ENCODE measurements around the gene GSG1. TPM values are rescaled to one million over a fixed set of nuclear protein-coding genes. Genes with fewer than 3 reads are reported as not detected.

The GSG1 gene
- total RNA-seq, 1 experiment from 2014 or later: 0.22 TPM

- Histone ChIP-seq H3K79me1 (ENCODE audit: insufficient read depth, low read depth, low read length, poor library complexity, severe bottlenecking) (no peaks in the 10 kb centered on the region), H3K27ac (ENCODE audit: insufficient read length, low read depth, low read length) (no peak overlapping the region), H3K23me2 (ENCODE audit: insufficient read length, low read depth, low read length, poor library complexity, severe bottlenecking) (peaks cover 3% of the 10 kb centered on the region), H2AFZ (ENCODE audit: low read length) (no peak overlapping the region), H3K79me2 (ENCODE audit: insufficient read depth, low read length) (no peaks in the 10 kb centered on the region), H3K23ac (ENCODE audit: insufficient read length, low read depth, low read length) (no peak overlapping the region), H3K4me2 (ENCODE audit: insufficient read depth, insufficient read length, low read length) (no peak overlapping the region), H2AK5ac (ENCODE audit: insufficient read length, low read length) (no peak overlapping the region), H3K9me3 (ENCODE audit: control insufficient read depth, low read depth, low read length) (no peaks in the 10 kb centered on the region), H2BK20ac (ENCODE audit: low read depth, low read length, poor library complexity, severe bottlenecking) (no peak overlapping the region), H3K27me3 (ENCODE audit: insufficient read depth, low read length) (no peaks in the 10 kb centered on the region), H4K8ac (replicated peaks; ENCODE audit: insufficient read length, low read depth, low read length) (no peak overlapping the region), H4K91ac (ENCODE audit: insufficient read length, low read depth, low read length) (no peak overlapping the region), H3K4me1 (ENCODE audit: insufficient read depth, low read length) (no peaks in the 10 kb centered on the region; the same call in 1 of the 2 replicates), H2BK12ac (ENCODE audit: insufficient read length, low read depth, low read length) (no peak overlapping the region), H3K56ac (ENCODE audit: insufficient read length, low read depth, low read length) (no peak overlapping the region), H3K18ac (ENCODE audit: insufficient read length, low read depth, low read length) (no peak overlapping the region), H3T11ph (ENCODE audit: low read length) (no peak overlapping the region), H3K4ac (ENCODE audit: low read depth, low read length) (no peak overlapping the region), H3K9ac (ENCODE audit: extremely low read depth, insufficient read length, low read length) (no peak overlapping the region), H4K5ac (ENCODE audit: insufficient read length, low read depth, low read length) (no peak overlapping the region), H4K20me1 (ENCODE audit: control insufficient read depth, insufficient read depth, insufficient read length) (no peaks in the 10 kb centered on the region), H2BK5ac (ENCODE audit: insufficient read length, low read length) (no peak overlapping the region), H2BK15ac (ENCODE audit: low read depth, low read length) (no peak overlapping the region), H3K14ac (ENCODE audit: insufficient read depth, low read length) (no peak overlapping the region), H2BK120ac (ENCODE audit: low read depth, low read length, poor library complexity, severe bottlenecking) (no peak overlapping the region)
- no peak for TF ChIP-seq CTCF (conservative IDR thresholded peaks at IDR 0.05)
- Mint-ChIP-seq H3K27me3 (ENCODE audit: low read depth) (peaks cover 15% of the 10 kb centered on the region), H3K4me1 (peaks cover 28 to 42% of the 10 kb centered on the region in 2 experiments), H3K36me3 (ENCODE audit: insufficient read depth in 1 of 3, low read depth in 3 of 3) (no peaks in the 10 kb centered on the region), H3K9me3 (no peaks in the 10 kb centered on the region), H3K27ac (no peak overlapping the region), H3K4me3 (no peak overlapping the region)
- no CpG with 5 or more reads among the region's 2 CpGs for WGBS (ENCODE audit: extremely low coverage, insufficient read length, low lambda C conversion rate)
- no peak for DNase-seq
These were observed 62.2 kb downstream of the GSG1 start for GRCh38 chr12:13041224-13041623.
